Measurements from ENCODE around the gene PPP2R3B. TPM values are rescaled to one million over a fixed set of nuclear protein-coding genes. Genes with fewer than 3 reads are reported as not detected.

PPP2R3B gene
- total and polyA plus RNA-seq, 2 of the 13 experiments (the other 11 are each of a cell fraction or from before 2014, with no cell fraction given), result 17.0 to 21.4 TPM

GRCh38 chrX:386768-387575 is at the start of gene PPP2R3B (continued):
- TF ChIP-seq ZNF142 (CRISPR knock-in tag; IDR thresholded peaks at IDR 0.05) (no peak), FOXC1 (CRISPR knock-in tag; IDR thresholded peaks at IDR 0.05; ENCODE audit: borderline replicate concordance) (0 out of 2 replicates have a peak, but pooled peaks have one; percentile 63), ARNTL (CRISPR knock-in tag; IDR thresholded peaks at IDR 0.05) (peak; percentile 70), FIP1L1 (IDR thresholded peaks at IDR 0.05; ENCODE audit: borderline replicate concordance, insufficient read depth, low read depth, low read length) (peak; percentile 92; the same call in 1 of the 2 replicates), DRAP1 (CRISPR knock-in tag; IDR thresholded peaks at IDR 0.05) (peak; percentile 60), ADNP (CRISPR knock-in tag; IDR thresholded peaks at IDR 0.05) (no peak), SIN3A (IDR thresholded peaks at IDR 0.05; ENCODE audit: borderline replicate concordance, low read depth, low read length) (peak; percentile 92; the same call in 1 of the 2 replicates), ZHX1 (CRISPR knock-in tag; IDR thresholded peaks at IDR 0.05; ENCODE audit: low read depth) (peak; percentile 92), ZEB1 (IDR thresholded peaks at IDR 0.05; ENCODE audit: insufficient replicate concordance, low read depth) (no peak), ZNF430 (CRISPR knock-in tag; IDR thresholded peaks at IDR 0.05) (peak; percentile 64; the same call in 1 of the 2 replicates), HOXA9 (CRISPR knock-in tag; IDR thresholded peaks at IDR 0.05; ENCODE audit: borderline replicate concordance) (peak; percentile 26; the same call in 1 of the 2 replicates), HIVEP1 (CRISPR knock-in tag; IDR thresholded peaks at IDR 0.05) (peak; percentile 91), FOXP1 (IDR thresholded peaks at IDR 0.05) (no peak), FOXP1 (CRISPR knock-in tag; IDR thresholded peaks at IDR 0.05) (no peak), MXD3 (CRISPR knock-in tag; IDR thresholded peaks at IDR 0.05) (peak; percentile 82), PITX1 (CRISPR knock-in tag; IDR thresholded peaks at IDR 0.05) (peak; percentile 78; the same call in 1 of the 2 replicates), ZNF264 (CRISPR knock-in tag; IDR thresholded peaks at IDR 0.05) (0 out of 2 replicates have a peak, but pooled peaks have one; percentile 33), ZNF263 (CRISPR knock-in tag; IDR thresholded peaks at IDR 0.05) (peak; percentile 41; the same call in 1 of the 2 replicates), ZNF367 (CRISPR knock-in tag; IDR thresholded peaks at IDR 0.05; ENCODE audit: borderline replicate concordance) (no peak), ZNF580 (CRISPR knock-in tag; IDR thresholded peaks at IDR 0.05; ENCODE audit: borderline replicate concordance, low read depth) (peak; percentile 93)

All from HepG2 (cell line).